Breast epithelium (tissue), 4 donors: ENCODE measurements around the gene SLC30A3. TPM values are rescaled to one million over a fixed set of nuclear protein-coding genes. Genes with fewer than 3 reads are reported as not detected.

Experiments used
- DNase-seq, 2 donors: peaks; one replicate each; pipeline ENCODE4 v3.0.0-alpha.2; 2019; ENCODE audit warnings: low spot score in 2 of 2
- H3K27ac ChIP-seq, 2 donors: fragments of 200-600 bp; sonication (generic) in 1 of 2; one replicate each; pipeline ENCODE4 v1.5.1; 2016 to 2019; ENCODE audit warnings: mild to moderate bottlenecking in 1 of 2
- H3K27me3 ChIP-seq, 2 donors: fragments of 200-600 bp; sonication (generic) in 1 of 2; one replicate each; pipeline versions ENCODE4 v1.5.1 to v1.6.0; 2017 to 2019; ENCODE audit warnings: control low read depth in 1 of 2, mild to moderate bottlenecking in 1 of 2
- H3K36me3 ChIP-seq: fragments of 200-600 bp; one replicate; pipeline ENCODE4 v1.5.1; 2019
- H3K4me1 ChIP-seq, 2 donors: fragments of 200-600 bp; sonication (generic); one replicate each; pipeline ENCODE4 v1.5.1; 2016 to 2019; ENCODE audit warnings: control low read depth in 1 of 2
- H3K4me3 ChIP-seq, 3 donors: fragments of 200-600 bp; sonication (generic); 1 replicate in 2 of 3; 2 replicates in 1 of 3; pipeline ENCODE4 v1.5.1; 2016 to 2019; ENCODE audit warnings: mild to moderate bottlenecking in 3 of 3, moderate library complexity in 2 of 3
- H3K9me3 ChIP-seq, 2 donors: fragments of 200-600 bp; sonication (generic) in 1 of 2; one replicate each; pipeline ENCODE4 v1.5.1; 2016 to 2019; ENCODE audit warnings: control low read depth in 1 of 2
- CTCF ChIP-seq, 3 donors: fragments of 450-650 bp; IDR thresholded peaks; one replicate each; pipeline ENCODE4 v1.5.1; 2016 to 2017; ENCODE audit warnings: antibody characterized with exemption in 3 of 3, mild to moderate bottlenecking in 3 of 3, moderate library complexity in 3 of 3
- POLR2A ChIP-seq: fragments of 450-650 bp; IDR thresholded peaks from one replicate; pipeline ENCODE4 v1.6.1; 2016; ENCODE audit warnings: antibody characterized with exemption, mild to moderate bottlenecking, moderate library complexity
- POLR2AphosphoS5 ChIP-seq, 3 donors: sonication (generic); formaldehyde crosslinking; IDR thresholded peaks; one replicate each; pipeline ENCODE4 v1.6.1; 2017; ENCODE audit warnings: antibody characterized with exemption in 3 of 3
- intact Hi-C: fragments of 100-400 bp; cut with DNase I; formaldehyde crosslinking; loops from one replicate; pipeline ENCODE4 v1.15.1; 2023; ENCODE audit warnings: low total_unique reads
- total RNA-seq, 3 donors: library from RNA; depleted of rRNA; stranded (reverse); fragments of >200 nt; gene quantifications; one replicate each; pipeline ENCODE4 v1.1.0, GENCODE V29; 2016

SLC30A3 gene
- total RNA-seq, 3 donors from 2014 or later = 0.33 TPM; not detected in 2

GRCh38 chr2:27208486-27209050 is 54.3 kb downstream of the SLC30A3 start:
- H3K4me3 ChIP-seq = no peak overlapping the region
- H3K27ac ChIP-seq = no peak overlapping the region
- DNase-seq = no peak
- intact Hi-C loops = no loop called here
- H3K4me1 ChIP-seq = peaks cover 0 to 7% of the 10 kb centered on the region in 2 donors
- no peaks in the 10 kb centered on the region for H3K36me3 ChIP-seq
- TF ChIP-seq CTCF (IDR thresholded peaks at IDR 0.05) = no peak
- TF ChIP-seq POLR2A = no peak
- no peak for TF ChIP-seq POLR2AphosphoS5 (IDR thresholded peaks at IDR 0.05)
- no peaks in the 10 kb centered on the region for H3K9me3 ChIP-seq
- no peaks in the 10 kb centered on the region for H3K27me3 ChIP-seq

GRCh38 chr2:27206346-27206745 is 56.5 kb downstream of the SLC30A3 start:
- H3K27ac ChIP-seq = no peak overlapping the region
- H3K36me3 ChIP-seq = no peaks in the 10 kb centered on the region
- H3K27me3 ChIP-seq = no peaks in the 10 kb centered on the region
- TF ChIP-seq POLR2AphosphoS5 (IDR thresholded peaks at IDR 0.05) (no peak), POLR2A (no peak), CTCF (IDR thresholded peaks at IDR 0.05) (no peak)
- H3K4me3 ChIP-seq = no peak overlapping the region
- no peaks in the 10 kb centered on the region for H3K9me3 ChIP-seq
- no peaks in the 10 kb centered on the region for H3K4me1 ChIP-seq
- intact Hi-C loops = no loop called here
- no peak for DNase-seq

- no peak overlapping the region for H3K27ac ChIP-seq
- no peaks in the 10 kb centered on the region for H3K36me3 ChIP-seq
- no peaks in the 10 kb centered on the region for H3K9me3 ChIP-seq
- intact Hi-C loops = no loop called here
- H3K27me3 ChIP-seq = no peaks in the 10 kb centered on the region
- TF ChIP-seq CTCF (IDR thresholded peaks at IDR 0.05) = no peak
- no peak for TF ChIP-seq POLR2AphosphoS5 (IDR thresholded peaks at IDR 0.05)
- TF ChIP-seq POLR2A = no peak
- H3K4me3 ChIP-seq = no peak overlapping the region
- DNase-seq = no peak
- no peaks in the 10 kb centered on the region for H3K4me1 ChIP-seq
Observed at GRCh38 chr2:27205206-27205605, 57.6 kb downstream of the SLC30A3 start.

GRCh38 chr2:27204566-27204965 is 58.3 kb downstream of the SLC30A3 start:
- no peak for DNase-seq
- intact Hi-C loops = no loop called here

GRCh38 chr2:27203741-27204140 is 59.1 kb downstream of the SLC30A3 start:
- H3K27me3 ChIP-seq = no peaks in the 10 kb centered on the region
- no peaks in the 10 kb centered on the region for H3K4me1 ChIP-seq
- no peaks in the 10 kb centered on the region for H3K36me3 ChIP-seq
- intact Hi-C loops = no loop called here
- H3K9me3 ChIP-seq = no peaks in the 10 kb centered on the region
- no peak for TF ChIP-seq POLR2AphosphoS5 (IDR thresholded peaks at IDR 0.05)
- no peak for TF ChIP-seq POLR2A
- no peak for TF ChIP-seq CTCF (IDR thresholded peaks at IDR 0.05)
- H3K4me3 ChIP-seq = no peak overlapping the region
- no peak for DNase-seq
- H3K27ac ChIP-seq = no peak overlapping the region

More at GRCh38 chr2:27204566-27204965, 58.3 kb downstream of the SLC30A3 start:
- Histone ChIP-seq H3K27ac (no peak overlapping the region), H3K4me3 (no peak overlapping the region), H3K36me3 (no peaks in the 10 kb centered on the region), H3K4me1 (no peaks in the 10 kb centered on the region), H3K27me3 (no peaks in the 10 kb centered on the region), H3K9me3 (no peaks in the 10 kb centered on the region)
- TF ChIP-seq CTCF (IDR thresholded peaks at IDR 0.05) (no peak), POLR2AphosphoS5 (IDR thresholded peaks at IDR 0.05) (no peak), POLR2A (no peak)

Other genes starting within 250 kb of the SLC30A3 start
- 10 to 100 TPM; 41.1 to 56.0 (median 47.3) TPM for gene TMEM214, start 230.1 kb downstream of the SLC30A3 start, total RNA-seq
- gene AGBL5, start 211.4 kb downstream of the SLC30A3 start, total RNA-seq = 10 to 100 TPM; 12.5 to 21.5 (median 16.1) TPM
- 100 to 1,000 TPM; 271 to 309 (median 281) TPM for gene OST4, start 191.4 kb downstream of the SLC30A3 start, total RNA-seq
- gene EMILIN1, start 184.4 kb downstream of the SLC30A3 start, total RNA-seq = 10 to 100 TPM; 25.6 to 94.7 (median 26.9) TPM
- gene KHK, start 176.3 kb downstream of the SLC30A3 start, total RNA-seq = 1 to 10 TPM; 2.2 to 4.1 (median 3.6) TPM
- 10 to 100 TPM in 1 of 3 donors, 1 to 10 TPM in 2; 3.2 to 16.4 (median 3.4) TPM for gene CGREF1, start 143.9 kb downstream of the SLC30A3 start, total RNA-seq
- under 1 TPM in 2 of 3 donors, not detected in 1; 0.29 to 0.80 TPM for gene ABHD1, start 139.2 kb downstream of the SLC30A3 start, total RNA-seq
- 100 to 1,000 TPM in 1 of 3 donors, 10 to 100 TPM in 2; 51.5 to 113 (median 69.4) TPM for gene PREB, start 128.4 kb downstream of the SLC30A3 start, total RNA-seq
- not detected for gene PRR30, start 123.6 kb downstream of the SLC30A3 start, total RNA-seq
- gene TCF23, start 114.0 kb downstream of the SLC30A3 start, total RNA-seq = not detected
- gene ATRAID, start 51.0 kb downstream of the SLC30A3 start, total RNA-seq = 100 to 1,000 TPM; 146 to 243 (median 177) TPM
- gene SLC5A6, start 50.8 kb downstream of the SLC30A3 start, total RNA-seq = 10 to 100 TPM; 43.4 to 86.2 (median 84.9) TPM
- 10 to 100 TPM; 15.5 to 33.4 (median 17.3) TPM for gene CAD, start 45.7 kb downstream of the SLC30A3 start, total RNA-seq
- not detected for gene DNAJC5G, start 12.4 kb upstream of the SLC30A3 start, total RNA-seq
- gene TRIM54, start 19.4 kb upstream of the SLC30A3 start, total RNA-seq = under 1 TPM in 2 of 3 donors, not detected in 1; 0.15 to 0.66 TPM
- 1 to 10 TPM in 2 of 3 donors, under 1 TPM in 1; 0.80 to 8.8 (median 4.6) TPM for gene UCN, start 45.4 kb upstream of the SLC30A3 start, total RNA-seq
- 10 to 100 TPM; 72.8 to 95.1 (median 79.4) TPM for gene MPV17, start 60.0 kb upstream of the SLC30A3 start, total RNA-seq
- 10 to 100 TPM; 32.6 to 63.5 (median 55.7) TPM for gene GTF3C2, start 93.7 kb upstream of the SLC30A3 start, total RNA-seq
- 10 to 100 TPM; 38.1 to 48.9 (median 47.9) TPM for gene EIF2B4, start 107.3 kb upstream of the SLC30A3 start, total RNA-seq
- 100 to 1,000 TPM; 109 to 121 (median 116) TPM for gene SNX17, start 107.6 kb upstream of the SLC30A3 start, total RNA-seq
- 10 to 100 TPM in 2 of 3 donors, 1 to 10 TPM in 1; 5.9 to 22.5 (median 15.7) TPM for gene ZNF513, start 117.7 kb upstream of the SLC30A3 start, total RNA-seq
- gene PPM1G, start 146.5 kb upstream of the SLC30A3 start, total RNA-seq = 10 to 100 TPM; 46.2 to 59.0 (median 54.4) TPM
- gene NRBP1, start 165.6 kb upstream of the SLC30A3 start, total RNA-seq = 10 to 100 TPM; 70.5 to 87.5 (median 80.3) TPM
- 10 to 100 TPM in 2 of 3 donors, 1 to 10 TPM in 1; 3.8 to 31.2 (median 14.7) TPM for gene KRTCAP3, start 179.3 kb upstream of the SLC30A3 start, total RNA-seq
- 10 to 100 TPM; 28.2 to 51.5 (median 32.1) TPM for gene IFT172, start 226.7 kb upstream of the SLC30A3 start, total RNA-seq
- 10 to 100 TPM; 12.4 to 57.7 (median 57.3) TPM for gene FNDC4, start 232.2 kb upstream of the SLC30A3 start, total RNA-seq
- 1 to 10 TPM in 2 of 3 donors, not detected in 1; 1.8 to 3.9 TPM for gene GCKR, start 233.8 kb upstream of the SLC30A3 start, total RNA-seq